Smooth muscle cell (in vitro differentiated cells): ENCODE measurements around the gene ANKRD65. TPM values are rescaled to one million over a fixed set of nuclear protein-coding genes. Genes with fewer than 3 reads are reported as not detected.

Experiments used
- DNase-seq: peaks from one replicate; lab custom pipeline; 2025; ENCODE audit not compliant: unreplicated experiment; lab: John Stamatoyannopoulos, UW
- H2AFZ ChIP-seq: fragments of 200-600 bp; sonication (generic); 2 replicates; pipeline ENCODE4 v1.6.0; 2016; ENCODE audit warnings: antibody characterized with exemption, low read depth, mild to moderate bottlenecking
- H3F3A ChIP-seq: fragments of 200-600 bp; sonication (generic); 2 replicates; pipeline ENCODE4 v1.6.0; 2017; ENCODE audit warnings: antibody characterized with exemption, low read depth
- H3K27ac ChIP-seq: fragments of 200-600 bp; sonication (generic); 2 replicates; pipeline ENCODE4 v1.5.1; 2016; ENCODE audit warnings: low read depth, mild to moderate bottlenecking
- H3K27me3 ChIP-seq: fragments of 200-600 bp; sonication (generic); 2 replicates; pipeline ENCODE4 v1.6.1; 2016; ENCODE audit warnings: low read depth, mild to moderate bottlenecking
- H3K36me3 ChIP-seq: fragments of 200-600 bp; sonication (generic); 2 replicates; pipeline ENCODE4 v1.5.1; 2016; ENCODE audit warnings: low read depth
- H3K4me1 ChIP-seq: fragments of 200-600 bp; sonication (generic); 2 replicates; pipeline ENCODE4 v1.5.1; 2016; ENCODE audit warnings: low read depth
- H3K4me2 ChIP-seq: fragments of 200-600 bp; sonication (generic); 2 replicates; pipeline ENCODE4 v1.6.0; 2016; ENCODE audit warnings: mild to moderate bottlenecking
- H3K4me3 ChIP-seq: fragments of 200-600 bp; sonication (generic); 2 replicates; pipeline ENCODE4 v1.5.1; 2016; ENCODE audit warnings: mild to moderate bottlenecking
- H3K79me2 ChIP-seq: fragments of 200-600 bp; sonication (generic); 2 replicates; pipeline ENCODE4 v1.6.0; 2016; ENCODE audit warnings: low read depth, mild to moderate bottlenecking
- H3K9ac ChIP-seq: fragments of 200-600 bp; sonication (generic); 2 replicates; pipeline ENCODE4 v1.6.0; 2016; ENCODE audit warnings: low read depth
- H3K9me3 ChIP-seq: fragments of 200-600 bp; sonication (generic); replicated peaks from 2 replicates; pipeline ENCODE4 v1.5.1; 2016; ENCODE audit warnings: low read depth
- H4K20me1 ChIP-seq: fragments of 200-600 bp; sonication (generic); 2 replicates; pipeline ENCODE4 v1.6.0; 2016; ENCODE audit warnings: low read depth
- CTCF ChIP-seq: fragments of 200-600 bp; sonication (generic); IDR thresholded peaks from 2 replicates; pipeline ENCODE4 v1.5.1; 2017; ENCODE audit warnings: borderline replicate concordance, mild to moderate bottlenecking, antibody characterized with exemption; ENCODE audit not compliant: insufficient read depth, poor library complexity, severe bottlenecking
- WGBS: methylation state at CpG from one replicate; pipeline ENCODE4 v1.1.7; 2016; ENCODE audit warnings: low lambda C conversion rate; 5-methylcytosine and 5-hydroxymethylcytosine counted together
- polyA plus RNA-seq: library from polyadenylated mRNA; unstranded; fragments of >200 nt; fragmentation: Nextera tagmentation; extraction: Ambion mirVana; gene quantifications from 2 replicates; pipeline ENCODE4 v1.2.1, GENCODE V29; 2016
- total RNA-seq: library from RNA; depleted of rRNA; stranded (reverse); fragments of >200 nt; gene quantifications from 2 replicates; pipeline ENCODE4 v1.2.3, GENCODE V29; 2014

ANKRD65 gene
- total and polyA plus RNA-seq, 2 experiments from 2014 or later = 6.1 to 10.1 TPM

- Histone ChIP-seq H4K20me1 (peaks cover 25% of the 10 kb centered on the region), H3K9me3 (no peaks in the 10 kb centered on the region), H3F3A (no peaks in the 10 kb centered on the region), H3K4me2 (no peak overlapping the region), H3K9ac (no peak overlapping the region), H2AFZ (no peak overlapping the region), H3K36me3 (peaks cover 24% of the 10 kb centered on the region), H3K27me3 (no peaks in the 10 kb centered on the region), H3K4me3 (no peak overlapping the region), H3K27ac (no peak overlapping the region), H3K79me2 (peaks cover 79% of the 10 kb centered on the region), H3K4me1 (peaks cover 2% of the 10 kb centered on the region)
- whole genome bisulfite sequencing = 98% methylated on average over 11 of the region's 11 CpGs
- TF ChIP-seq CTCF = no peak
- no peak for DNase-seq
Measured at GRCh38 chr1:1395166-1395565, 25.9 kb downstream of the ANKRD65 start.

- no peak overlapping the region for H3K4me3 ChIP-seq
- no peak overlapping the region for H3K9ac ChIP-seq
- no peaks in the 10 kb centered on the region for H3K27me3 ChIP-seq
- no peaks in the 10 kb centered on the region for H3F3A ChIP-seq
- TF ChIP-seq CTCF = no peak
- no peaks in the 10 kb centered on the region for H3K9me3 ChIP-seq
- H4K20me1 ChIP-seq = peaks cover 26% of the 10 kb centered on the region
- peaks cover 71% of the 10 kb centered on the region for H3K79me2 ChIP-seq
- H2AFZ ChIP-seq = no peak overlapping the region
- H3K4me2 ChIP-seq = no peak overlapping the region
- DNase-seq = no peak
- no peak overlapping the region for H3K27ac ChIP-seq
- whole genome bisulfite sequencing = 99% methylated on average over 7 of the region's 7 CpGs
- H3K36me3 ChIP-seq = peaks cover 27% of the 10 kb centered on the region
- H3K4me1 ChIP-seq = no peaks in the 10 kb centered on the region
Measured at GRCh38 chr1:1394116-1394515, 27.0 kb downstream of the ANKRD65 start.

- WGBS = 92% methylated on average over 11 of the region's 11 CpGs
Measured at GRCh38 chr1:1393428-1393827, 27.6 kb downstream of the ANKRD65 start.

More at GRCh38 chr1:1393428-1393827, 27.6 kb downstream of the ANKRD65 start:
- no peak for TF ChIP-seq CTCF
- Histone ChIP-seq H3K4me3 (no peak overlapping the region), H3K4me1 (no peaks in the 10 kb centered on the region), H3K36me3 (peaks cover 27% of the 10 kb centered on the region), H4K20me1 (peaks cover 26% of the 10 kb centered on the region), H3K79me2 (peaks cover 64% of the 10 kb centered on the region), H3K9ac (no peak overlapping the region), H2AFZ (no peak overlapping the region), H3K9me3 (no peaks in the 10 kb centered on the region), H3K4me2 (no peak overlapping the region), H3F3A (no peaks in the 10 kb centered on the region), H3K27ac (no peak overlapping the region), H3K27me3 (no peaks in the 10 kb centered on the region)
- DNase-seq = no peak
